Endothelial cell (in vitro differentiated cells): Measurements from ENCODE around the gene RPS17. TPM values are rescaled to one million over a fixed set of nuclear protein-coding genes. Genes with fewer than 3 reads are reported as not detected.

ENCODE experiments used
- DNase-seq: peaks from one replicate; pipeline ENCODE4 v3.0.0; 2021; ENCODE audit warnings: low spot score
- H3K27ac Mint-ChIP-seq: one replicate; pipeline ENCODE4 v1.8.0; 2021; ENCODE audit warnings: mixed read lengths, inconsistent platforms; ENCODE audit not compliant: unreplicated experiment
- H3K27me3 Mint-ChIP-seq: one replicate; pipeline ENCODE4 v1.8.0; 2021; ENCODE audit warnings: mild to moderate bottlenecking, moderate library complexity, mixed read lengths, inconsistent platforms; ENCODE audit not compliant: unreplicated experiment
- H3K36me3 Mint-ChIP-seq: one replicate; pipeline ENCODE4 v1.8.0; 2021; ENCODE audit warnings: mild to moderate bottlenecking, low read depth, mixed read lengths, inconsistent platforms; ENCODE audit not compliant: unreplicated experiment
- H3K4me1 Mint-ChIP-seq: one replicate; pipeline ENCODE4 v1.8.0; 2021; ENCODE audit warnings: mild to moderate bottlenecking, mixed read lengths, inconsistent platforms; ENCODE audit not compliant: unreplicated experiment
- H3K4me3 Mint-ChIP-seq: one replicate; pipeline ENCODE4 v1.8.0; 2021; ENCODE audit warnings: mild to moderate bottlenecking, mixed read lengths, inconsistent platforms; ENCODE audit not compliant: unreplicated experiment
- H3K9me3 Mint-ChIP-seq: one replicate; pipeline ENCODE4 v1.8.0; 2021; ENCODE audit warnings: mixed read lengths, inconsistent platforms; ENCODE audit not compliant: unreplicated experiment
- CTCF ChIP-seq: fragments of 200-600 bp; sonication (generic); IDR thresholded peaks from one replicate; pipeline ENCODE4 v1.5.0; 2021; ENCODE audit warnings: antibody characterized with exemption; ENCODE audit not compliant: unreplicated experiment
- total RNA-seq: library from RNA; stranded (reverse); fragmentation: NEBNext Ultra II Directional; extraction: Animal tissue kit (Norgen Biotek cat#: 25700); gene quantifications from one replicate; pipeline ENCODE4 v1.2.1, GENCODE V29; 2021; ENCODE audit not compliant: unreplicated experiment

Gene RPS17
- total RNA-seq, 1 donor from 2014 or later: 1,823 TPM

GRCh38 chr15:82532991-82533481, 7.2 kb downstream of the RPS17 start:
- no peak for DNase-seq
- TF ChIP-seq CTCF: no peak
- H3K36me3 Mint-ChIP-seq: peaks cover 24% of the 10 kb centered on the region
- peaks cover 3% of the 10 kb centered on the region for H3K4me1 Mint-ChIP-seq
- H3K4me3 Mint-ChIP-seq: no peak overlapping the region
- no peak overlapping the region for H3K27ac Mint-ChIP-seq
- peaks cover 4% of the 10 kb centered on the region for H3K27me3 Mint-ChIP-seq
- no peaks in the 10 kb centered on the region for H3K9me3 Mint-ChIP-seq

- Mint-ChIP-seq H3K36me3 (peaks cover 21% of the 10 kb centered on the region), H3K4me3 (no peak overlapping the region), H3K9me3 (no peaks in the 10 kb centered on the region), H3K27ac (no peak overlapping the region), H3K4me1 (no peaks in the 10 kb centered on the region), H3K27me3 (peaks cover 2% of the 10 kb centered on the region)
- no peak for TF ChIP-seq CTCF
- no peak for DNase-seq
These were observed 7.8 kb downstream of the RPS17 start for GRCh38 chr15:82532383-82532990.

- TF ChIP-seq CTCF: no peak
- Mint-ChIP-seq H3K4me1 (no peaks in the 10 kb centered on the region), H3K36me3 (peaks cover 14% of the 10 kb centered on the region), H3K27me3 (peaks cover 2% of the 10 kb centered on the region), H3K9me3 (no peaks in the 10 kb centered on the region), H3K4me3 (no peak overlapping the region), H3K27ac (no peak overlapping the region)
- no peak for DNase-seq
These were observed 8.5 kb downstream of the RPS17 start for GRCh38 chr15:82531496-82532382.

- H3K27me3 Mint-ChIP-seq: peaks cover 2% of the 10 kb centered on the region
- peak overlapping the region; percentile 27 for H3K27ac Mint-ChIP-seq
- DNase-seq: peak; percentile 81
- no peaks in the 10 kb centered on the region for H3K4me1 Mint-ChIP-seq
- peak; percentile 91 for TF ChIP-seq CTCF
- H3K9me3 Mint-ChIP-seq: no peaks in the 10 kb centered on the region
- peaks cover 5% of the 10 kb centered on the region for H3K36me3 Mint-ChIP-seq
- no peak overlapping the region for H3K4me3 Mint-ChIP-seq
These were observed 9.5 kb downstream of the RPS17 start for GRCh38 chr15:82530606-82531379.
